NCI-H2227 (cell line): Measurements from ENCODE around the gene IKZF1.

Source experiments
- DNase-seq: peaks from one replicate; lab custom pipeline; 2025; ENCODE audit not compliant: unreplicated experiment; lab: John Stamatoyannopoulos, UW

The IKZF1 gene

GRCh38 chr7:50304129-50304910 lies at the start of gene IKZF1:
Gene IKZF1, plus strand, starts transcription at chr7:50304716. Its CDS starts 14,346 bp downstream, at chr7:50319062.
- no peak for DNase-seq

GRCh38 chr7:50261593-50261992 lies 42.9 kb upstream of the IKZF1 start:
- DNase-seq, result no peak

- DNase-seq, result no peak
Measured at GRCh38 chr7:50262446-50262845, 42.1 kb upstream of the IKZF1 start.

GRCh38 chr7:50262916-50263690 lies 41.4 kb upstream of the IKZF1 start:
- DNase-seq, result no peak

GRCh38 chr7:50264908-50265307 lies 39.6 kb upstream of the IKZF1 start:
- DNase-seq, result no peak

GRCh38 chr7:50265968-50266634 lies 38.4 kb upstream of the IKZF1 start:
- no peak for DNase-seq

- DNase-seq, result no peak
Measured at GRCh38 chr7:50266635-50267386, 37.7 kb upstream of the IKZF1 start.

- DNase-seq, result no peak
Measured at GRCh38 chr7:50267525-50268041, 36.9 kb upstream of the IKZF1 start.

- DNase-seq, result no peak
Measured at GRCh38 chr7:50268223-50268622, 36.3 kb upstream of the IKZF1 start.

GRCh38 chr7:50268990-50269389 lies 35.5 kb upstream of the IKZF1 start:
- DNase-seq, result no peak

GRCh38 chr7:50270531-50271018 lies 33.9 kb upstream of the IKZF1 start:
- DNase-seq, result no peak

GRCh38 chr7:50272808-50273207 lies 31.7 kb upstream of the IKZF1 start:
- DNase-seq, result no peak

- DNase-seq, result no peak
Measured at GRCh38 chr7:50273301-50273700, 31.2 kb upstream of the IKZF1 start.

GRCh38 chr7:50273870-50274269 lies 30.6 kb upstream of the IKZF1 start:
- no peak for DNase-seq

GRCh38 chr7:50274361-50274760 lies 30.2 kb upstream of the IKZF1 start:
- DNase-seq, result no peak

- DNase-seq, result no peak
Measured at GRCh38 chr7:50275430-50275829, 29.1 kb upstream of the IKZF1 start.

- no peak for DNase-seq
Measured at GRCh38 chr7:50276483-50276882, 28.0 kb upstream of the IKZF1 start.

GRCh38 chr7:50278120-50278519 lies 26.4 kb upstream of the IKZF1 start:
- no peak for DNase-seq

GRCh38 chr7:50281680-50282445 lies 22.7 kb upstream of the IKZF1 start:
- no peak for DNase-seq
